SK-N-SH (cell line): ENCODE results near the gene STK11IP. TPM values are rescaled to one million over a fixed set of nuclear protein-coding genes. Genes with fewer than 3 reads are reported as not detected.

Source experiments
- CTCF ChIA-PET: fragments of 300-600, 350-600 bp; formaldehyde crosslinking; extraction: SDS; loops from one replicate; lab custom pipeline; 2021; lab: Yijun Ruan, JAX
- POLR2A ChIA-PET: fragments of 350-600 bp; sonication (Branson Sonifier 250); formaldehyde crosslinking; extraction: SDS; loops from one replicate; lab custom pipeline; 2020; ENCODE audit warnings: antibody characterized with exemption, inconsistent platforms; lab: Yijun Ruan, JAX
- DNase-seq: peaks from one replicate; pipeline ENCODE4 v3.0.0; 2012
- H2AFZ ChIP-seq: fragments of 200-600 bp; sonication (generic); 2 replicates; pipeline ENCODE4 v1.8.1; 2016; ENCODE audit warnings: antibody characterized with exemption, mild to moderate bottlenecking, low read depth
- H3F3A ChIP-seq: fragments of 200-600 bp; sonication (generic); replicated peaks from 2 replicates; pipeline ENCODE3; 2016; ENCODE audit warnings: antibody characterized with exemption, mild to moderate bottlenecking; ENCODE audit not compliant: insufficient read depth
- H3K27ac ChIP-seq, 2 experiments: fragments of 200-500 bp in 1 of 2; fragments of 200-600 bp in 1 of 2; sonication (Bioruptor generic) in 1 of 2; sonication (generic), shearing (Covaris generic) in 1 of 2; 2 replicates each; pipeline versions ENCODE4 v1.5.1 to v1.6.1; 2014 to 2016; ENCODE audit warnings: low read depth in 2 of 2, inconsistent platforms in 1 of 2, low read length in 1 of 2, mild to moderate bottlenecking in 1 of 2, mixed read lengths in 1 of 2
- H3K27me3 ChIP-seq: fragments of 200-600 bp; sonication (generic), shearing (Covaris generic); 2 replicates; pipeline ENCODE4 v1.6.1; 2016; ENCODE audit warnings: mixed run types; ENCODE audit not compliant: insufficient read depth
- H3K36me3 ChIP-seq, 2 experiments: fragments of 200-500 bp in 1 of 2; fragments of 200-600 bp in 1 of 2; sonication (Bioruptor generic) in 1 of 2; sonication (generic) in 1 of 2; replicated peaks in 1 of 2; 2 replicates each; pipeline versions ENCODE3 to v1.5.1; 2014 to 2016; ENCODE audit warnings: low read length in 1 of 2, mild to moderate bottlenecking in 1 of 2; ENCODE audit not compliant: insufficient read depth in 2 of 2, control insufficient read depth in 1 of 2
- H3K4me1 ChIP-seq, 2 experiments: fragments of 200-500 bp in 1 of 2; fragments of 200-600 bp in 1 of 2; sonication (Bioruptor generic) in 1 of 2; sonication (generic), shearing (Covaris generic) in 1 of 2; 2 replicates each; pipeline versions ENCODE4 v1.5.1 to v1.6.1; 2014 to 2016; ENCODE audit warnings: low read depth in 1 of 2, low read length in 1 of 2, mixed run types in 1 of 2; ENCODE audit not compliant: insufficient read depth in 2 of 2, control insufficient read depth in 1 of 2
- H3K4me2 ChIP-seq: fragments of 200-600 bp; sonication (generic), shearing (Covaris generic); 2 replicates; pipeline ENCODE4 v1.6.1; 2017; ENCODE audit warnings: mixed run types
- H3K4me3 ChIP-seq, 2 experiments: fragments of 200-500 bp in 1 of 2; fragments of 200-600 bp in 1 of 2; sonication (Bioruptor generic) in 1 of 2; sonication (generic), shearing (Covaris generic) in 1 of 2; 2 replicates each; pipeline versions ENCODE4 v1.5.1 to v1.8.1; 2014 to 2016; ENCODE audit warnings: low read depth in 2 of 2, inconsistent platforms in 1 of 2, low read length in 1 of 2, mild to moderate bottlenecking in 1 of 2, mixed read lengths in 1 of 2, moderate library complexity in 1 of 2
- H3K79me2 ChIP-seq: fragments of 200-600 bp; sonication (generic); 2 replicates; pipeline ENCODE4 v1.8.1; 2017; ENCODE audit warnings: mild to moderate bottlenecking; ENCODE audit not compliant: insufficient read depth
- H3K9ac ChIP-seq: fragments of 200-600 bp; sonication (generic); 2 replicates; pipeline ENCODE4 v1.6.1; 2017; ENCODE audit warnings: mixed run types
- H3K9me2 ChIP-seq: fragments of 200-600 bp; sonication (generic); 2 replicates; pipeline ENCODE4 v1.6.1; 2017; ENCODE audit warnings: mixed run types
- H3K9me3 ChIP-seq: fragments of 200-600 bp; sonication (generic); 2 replicates; pipeline ENCODE4 v1.6.1; 2017; ENCODE audit warnings: mixed run types, mild to moderate bottlenecking, moderate library complexity
- H4K20me1 ChIP-seq: fragments of 200-600 bp; sonication (generic); 2 replicates; pipeline ENCODE4 v1.6.1; 2017; ENCODE audit warnings: mild to moderate bottlenecking, mixed run types; ENCODE audit not compliant: insufficient read depth
- CTCF ChIP-seq: fragments of 200-600 bp; sonication (generic); IDR thresholded peaks from 2 replicates; pipeline ENCODE4 v1.6.1; 2017; ENCODE audit warnings: antibody characterized with exemption, mild to moderate bottlenecking, moderate library complexity
- EZH2phosphoT487 ChIP-seq: fragments of 200-600 bp; sonication (generic); IDR thresholded peaks from 2 replicates; pipeline ENCODE4 v1.6.1; 2017; ENCODE audit warnings: low read depth, mixed run types, mild to moderate bottlenecking, antibody characterized with exemption, moderate library complexity, borderline replicate concordance
- FOXM1 ChIP-seq: IDR thresholded peaks from 2 replicates; pipeline ENCODE4 v1.4.0; 2012; ENCODE audit warnings: low read depth, mild to moderate bottlenecking
- GABPA ChIP-seq: IDR thresholded peaks from 2 replicates; pipeline ENCODE4 v1.4.0; 2012; ENCODE audit warnings: low read depth, mild to moderate bottlenecking
- GATA2 ChIP-seq: sonication (generic); formaldehyde crosslinking; IDR thresholded peaks from 2 replicates; pipeline ENCODE4 v1.5.0; 2020; ENCODE audit warnings: mild to moderate bottlenecking, missing genetic modification reagents
- JUND ChIP-seq: IDR thresholded peaks from 2 replicates; pipeline ENCODE4 v1.4.0; 2012
- MEF2A ChIP-seq: IDR thresholded peaks from 2 replicates; pipeline ENCODE4 v1.4.0; 2012; ENCODE audit warnings: low read depth, borderline replicate concordance
- MXI1 ChIP-seq: IDR thresholded peaks from 2 replicates; pipeline ENCODE4 v1.6.1; 2012; ENCODE audit warnings: mild to moderate bottlenecking, low read depth, low read length, improper control_type of control experiment
- NRF1 ChIP-seq: IDR thresholded peaks from 2 replicates; pipeline ENCODE4 v1.6.1; 2012; ENCODE audit warnings: low read depth, mild to moderate bottlenecking, low read length
- PBX3 ChIP-seq: IDR thresholded peaks from 2 replicates; pipeline ENCODE4; 2012
- POLR2AphosphoS5 ChIP-seq: IDR thresholded peaks from 2 replicates; pipeline ENCODE4 v1.6.1; 2012; ENCODE audit warnings: low read depth, low read length
- REST ChIP-seq: IDR thresholded peaks from 2 replicates; pipeline ENCODE4 v1.6.1; 2012; ENCODE audit warnings: mild to moderate bottlenecking, low read depth, low read length, moderate library complexity
- RXRA ChIP-seq: IDR thresholded peaks from 2 replicates; pipeline ENCODE4 v1.4.0; 2012; ENCODE audit warnings: low read depth, mild to moderate bottlenecking, borderline replicate concordance
- SIN3A ChIP-seq: IDR thresholded peaks from 2 replicates; pipeline ENCODE4 v1.6.1; 2012; ENCODE audit warnings: low read depth, mild to moderate bottlenecking, low read length, moderate library complexity, borderline replicate concordance
- TAF1 ChIP-seq: IDR thresholded peaks from 2 replicates; pipeline ENCODE4 v1.6.1; 2012; ENCODE audit warnings: low read depth, mild to moderate bottlenecking, low read length, moderate library complexity, borderline replicate concordance
- YY1 ChIP-seq: IDR thresholded peaks from 2 replicates; pipeline ENCODE4 v1.4.0; 2012; ENCODE audit warnings: low read depth, mild to moderate bottlenecking
- ZBTB33 ChIP-seq: IDR thresholded peaks from 2 replicates; pipeline ENCODE4 v1.4.0; 2012; ENCODE audit warnings: low read depth, borderline replicate concordance
- WGBS: methylation state at CpG from one replicate; pipeline ENCODE4 v1.1.6; 2017; ENCODE audit warnings: low lambda C conversion rate; 5-methylcytosine and 5-hydroxymethylcytosine counted together
- polyA plus RNA-seq, 3 experiments: library from polyadenylated mRNA; depleted of rRNA; stranded (reverse); fragments of >200 nt; gene quantifications; 2 replicates each; pipeline ENCODE4 v1.2.3, GENCODE V29; 2012

The STK11IP gene
- polyA plus RNA-seq, 1 of the 3 experiments (the other 2 are of a cell fraction), result 22.9 TPM

GRCh38 chr2:219641390-219642068, 43.9 kb downstream of the STK11IP start:
- ChIA-PET CTCF (interaction anchor here (0.6 to 7.3 kb wide), 23 partner anchors 12 to 239 kb away, joined by 3 to 95 read pairs (median 6); partner anchors contain the start of genes SLC4A3 and STK11IP), POLR2A (interaction anchor here (1.3 kb wide), 1 partner anchor 9 kb away, joined by 3 read pairs; no protein-coding TSS in a partner anchor)
- Histone ChIP-seq H3K4me1 (peaks cover 13 to 20% of the 10 kb centered on the region in 2 experiments; a peak in 3 of 4 replicates), H2AFZ (no peak overlapping the region), H3K27me3 (no peaks in the 10 kb centered on the region), H3K27ac (no peak overlapping the region), H3K4me3 (no peak overlapping the region), H3F3A (peaks cover 10% of the 10 kb centered on the region), H3K9me2 (no peaks in the 10 kb centered on the region), H3K9ac (no peak overlapping the region), H3K4me2 (no peak overlapping the region), H4K20me1 (no peaks in the 10 kb centered on the region), H3K9me3 (no peaks in the 10 kb centered on the region), H3K36me3 (no peaks in the 10 kb centered on the region), H3K79me2 (no peaks in the 10 kb centered on the region)
- 75% methylated on average over 7 of the region's 7 CpGs for WGBS
- no peak for DNase-seq
- no peak for TF ChIP-seq CTCF
- no peak for TF ChIP-seq JUND
- no peak for TF ChIP-seq NRF1
- no peak for TF ChIP-seq FOXM1
- no peak for TF ChIP-seq TAF1
- TF ChIP-seq PBX3, result no peak
- no peak for TF ChIP-seq RXRA
- no peak for TF ChIP-seq POLR2AphosphoS5
- no peak for TF ChIP-seq YY1
- TF ChIP-seq MEF2A, result no peak
- TF ChIP-seq GABPA, result no peak
- no peak for TF ChIP-seq REST
- TF ChIP-seq EZH2phosphoT487, result no peak
- TF ChIP-seq SIN3A, result no peak
- no peak for TF ChIP-seq ZBTB33
- no peak for TF ChIP-seq MXI1
- TF ChIP-seq GATA2 (CRISPR knock-in tag), result no peak
